SKM-1 (cell line): ENCODE data around the gene ERCC4.

ENCODE experiments used
- DNase-seq: peaks from one replicate; lab custom pipeline; 2025; ENCODE audit not compliant: unreplicated experiment; lab: John Stamatoyannopoulos, UW

Gene ERCC4

GRCh38 chr16:13988038-13988437 is 68.1 kb downstream of the ERCC4 start:
- no peak for DNase-seq

GRCh38 chr16:13992322-13992721 is 72.4 kb downstream of the ERCC4 start:
- DNase-seq = no peak

- no peak for DNase-seq
These were observed 73.0 kb downstream of the ERCC4 start for GRCh38 chr16:13992976-13993375.

GRCh38 chr16:13994239-13995106 is 74.5 kb downstream of the ERCC4 start:
- no peak for DNase-seq

GRCh38 chr16:13995194-13995593 is 75.2 kb downstream of the ERCC4 start:
- DNase-seq = no peak

GRCh38 chr16:13996778-13997288 is 76.9 kb downstream of the ERCC4 start:
- no peak for DNase-seq

- DNase-seq = no peak
These were observed 77.6 kb downstream of the ERCC4 start for GRCh38 chr16:13997526-13997925.

GRCh38 chr16:13997933-13998332 is 78.0 kb downstream of the ERCC4 start:
- DNase-seq = no peak

GRCh38 chr16:13999071-13999894 is 79.3 kb downstream of the ERCC4 start:
- no peak for DNase-seq

GRCh38 chr16:13999895-14000425 is 80.0 kb downstream of the ERCC4 start:
- DNase-seq = no peak

- no peak for DNase-seq
These were observed 81.6 kb downstream of the ERCC4 start for GRCh38 chr16:14001521-14001920.
